Fibroblast of lung (primary cell): Measurements from ENCODE around the gene MISP3. TPM values are rescaled to one million over a fixed set of nuclear protein-coding genes. Genes with fewer than 3 reads are reported as not detected.

Source experiments
- DNase-seq, 2 donors: peaks; one replicate each; pipeline versions ENCODE4 v3.0.0 to v3.0.0-alpha.2; 2010; ENCODE audit warnings: low read depth in 2 of 2
- H2AFZ ChIP-seq: 2 replicates; pipeline ENCODE4 v1.5.1; 2012; ENCODE audit warnings: low read length, control low read depth, inconsistent platforms
- H3K27ac ChIP-seq: 2 replicates; pipeline ENCODE4 v1.5.1; 2011; ENCODE audit warnings: low read length, control low read depth; ENCODE audit not compliant: insufficient read depth
- H3K27me3 ChIP-seq: 2 replicates; pipeline ENCODE4 v1.5.1; 2011; ENCODE audit warnings: mild to moderate bottlenecking, low read length; ENCODE audit not compliant: control insufficient read depth, insufficient read depth
- H3K36me3 ChIP-seq: 2 replicates; pipeline ENCODE4 v1.5.1; 2011; ENCODE audit warnings: low read length; ENCODE audit not compliant: control insufficient read depth, insufficient read depth
- H3K4me1 ChIP-seq: 2 replicates; pipeline ENCODE4 v1.5.1; 2011; ENCODE audit warnings: low read length; ENCODE audit not compliant: control insufficient read depth, insufficient read depth; ENCODE audit errors: extremely low read depth
- H3K4me2 ChIP-seq: 2 replicates; pipeline ENCODE4 v1.5.1; 2011; ENCODE audit warnings: low read length, control low read depth; ENCODE audit not compliant: insufficient read depth; ENCODE audit errors: extremely low read depth
- H3K4me3 ChIP-seq, 4 experiments: fragments of 200-600 bp in 1 of 4; sonication (generic) in 1 of 4; replicated peaks in 1 of 4; 2 replicates each; pipeline ENCODE4 v1.5.1; 2011 to 2016; ENCODE audit warnings: low read length in 4 of 4, low read depth in 3 of 4, mild to moderate bottlenecking in 3 of 4, control low read depth in 2 of 4, inconsistent platforms in 1 of 4, mixed read lengths in 1 of 4; ENCODE audit not compliant: insufficient read depth in 1 of 4; ENCODE audit errors: control extremely low read depth in 1 of 4
- H3K79me2 ChIP-seq: 2 replicates; pipeline ENCODE4 v1.5.1; 2012; ENCODE audit warnings: mild to moderate bottlenecking, low read length, inconsistent platforms; ENCODE audit not compliant: control insufficient read depth, insufficient read depth
- H3K9ac ChIP-seq: 2 replicates; pipeline ENCODE4 v1.5.1; 2011; ENCODE audit warnings: mild to moderate bottlenecking, low read length, control low read depth; ENCODE audit not compliant: insufficient read depth
- H3K9me3 ChIP-seq: 2 replicates; pipeline ENCODE4 v1.5.1; 2012; ENCODE audit warnings: low read depth, low read length; ENCODE audit not compliant: control insufficient read depth, insufficient read depth
- H4K20me1 ChIP-seq: 2 replicates; pipeline ENCODE4 v1.5.1; 2011; ENCODE audit warnings: low read length; ENCODE audit not compliant: control insufficient read depth, insufficient read depth; ENCODE audit errors: extremely low read depth
- CTCF ChIP-seq, 2 donors: IDR thresholded peaks in 1 of 2; conservative IDR thresholded peaks in 1 of 2; 1 replicate in 1 of 2; 2 replicates in 1 of 2; pipeline ENCODE4 v1.5.1; 2011 to 2012; ENCODE audit warnings: low read length in 2 of 2, control low read depth in 1 of 2, inconsistent platforms in 1 of 2, low read depth in 1 of 2, mild to moderate bottlenecking in 1 of 2
- EZH2 ChIP-seq: IDR thresholded peaks from 2 replicates; pipeline ENCODE4 v1.5.1; 2012; ENCODE audit warnings: low read length, control low read depth, mild to moderate bottlenecking; ENCODE audit errors: missing control alignments
- polyA plus RNA-seq, 2 donors: library from polyadenylated mRNA; depleted of rRNA in 1 of 2; stranded (reverse) in 1 of 2; unstranded in 1 of 2; fragments of >200 nt; gene quantifications; 2 replicates each; pipeline ENCODE4 v1.2.1, GENCODE V29; 2011 to 2012; ENCODE audit warnings: missing spikeins in 1 of 2
- total RNA-seq: library from RNA; depleted of rRNA; stranded (reverse); fragments of >200 nt; gene quantifications from 2 replicates; pipeline ENCODE4 v1.2.1, GENCODE V29; 2014

MISP3 gene
- total and polyA plus RNA-seq, 2 donors (not counting 1 experiment from before 2014, with no cell fraction given) = 0.33 to 0.83 TPM

DNA sequence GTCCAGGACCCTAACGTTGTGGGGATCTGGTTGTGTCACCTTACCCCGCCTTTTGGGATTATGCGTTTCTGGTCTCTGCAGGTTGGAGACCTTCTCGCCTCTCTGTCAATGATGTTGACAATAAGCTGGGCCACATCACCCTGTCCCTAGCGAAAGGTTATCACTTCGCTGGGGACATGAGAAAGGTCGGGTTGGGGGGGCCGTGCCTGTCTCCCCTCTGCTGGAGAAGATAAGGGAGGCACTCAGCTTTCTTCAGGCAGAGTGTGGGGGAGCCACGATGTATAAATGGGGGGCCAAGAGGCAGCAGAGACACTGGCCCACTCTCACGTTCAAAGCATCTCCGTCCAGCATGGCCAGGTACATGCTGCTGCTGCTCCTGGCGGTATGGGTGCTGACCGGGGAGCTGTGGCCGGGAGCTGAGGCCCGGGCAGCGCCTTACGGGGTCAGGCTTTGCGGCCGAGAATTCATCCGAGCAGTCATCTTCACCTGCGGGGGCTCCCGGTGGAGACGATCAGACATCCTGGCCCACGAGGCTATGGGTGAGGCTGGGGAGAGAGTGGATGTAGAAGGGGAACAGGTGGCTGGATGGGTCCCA, 44.6 kb upstream of the MISP3 start, which contains the start of gene RLN3:
TSS of gene RLN3 (plus strand) at position 293 of the 595 bp plus-strand sequence. CDS start at position 350, 57 bp downstream.
- Histone ChIP-seq H3K4me3 (no peak within 1 kb of the TSS), H3K4me2 (no peak within 1 kb of the TSS), H3K79me2 (no peaks in the 10 kb centered on the region), H3K9ac (no peak within 1 kb of the TSS), H3K9me3 (no peaks in the 10 kb centered on the region), H3K27me3 (peaks cover 8% of the 10 kb centered on the region), H3K4me1 (peaks cover 5% of the 10 kb centered on the region), H3K36me3 (no peaks in the 10 kb centered on the region), H4K20me1 (no peaks in the 10 kb centered on the region), H2AFZ (no peak within 1 kb of the TSS), H3K27ac (no peak within 1 kb of the TSS)
- no peak for DNase-seq
- TF ChIP-seq EZH2 (no peak), CTCF (conservative IDR thresholded peaks at IDR 0.05 in 1 of 2, IDR thresholded peaks at IDR 0.05 in 1 of 2; ENCODE audit: low read depth in 1 of 2, low read length in 2 of 2) (no peak)

GRCh38 chr19:14028901-14029300, 43.7 kb upstream of the MISP3 start:
- H4K20me1 ChIP-seq = no peaks in the 10 kb centered on the region
- DNase-seq = no peak

More at GRCh38 chr19:14028901-14029300, 43.7 kb upstream of the MISP3 start:
- TF ChIP-seq CTCF (conservative IDR thresholded peaks at IDR 0.05 in 1 of 2, IDR thresholded peaks at IDR 0.05 in 1 of 2; ENCODE audit: low read depth in 1 of 2, low read length in 2 of 2) (no peak), EZH2 (no peak)
- H3K27ac ChIP-seq = no peak overlapping the region
- H3K27me3 ChIP-seq = peaks cover 8% of the 10 kb centered on the region
- no peaks in the 10 kb centered on the region for H3K79me2 ChIP-seq
- H3K9me3 ChIP-seq = no peaks in the 10 kb centered on the region
- peaks cover under 1% of the 10 kb centered on the region for H3K4me1 ChIP-seq
- H3K9ac ChIP-seq = no peak overlapping the region
- no peak overlapping the region for H3K4me3 ChIP-seq
- no peak overlapping the region for H2AFZ ChIP-seq
- no peaks in the 10 kb centered on the region for H3K36me3 ChIP-seq
- no peak overlapping the region for H3K4me2 ChIP-seq
